GM19468 (cell line): ENCODE data around the gene NUP133.
"Not testable (repeated sequence)": the region's sequence is repeated elsewhere in the genome, so short reads cannot be mapped to it uniquely, and the experiment has no call there.

ENCODE experiments used
- ATAC-seq: cut with Tn5 transposase; IDR thresholded peaks from one replicate; pipeline ENCODE4 v1.9.1; 2021; ENCODE audit warnings: mild to moderate bottlenecking, moderate library complexity, moderate number of reproducible peaks; ENCODE audit not compliant: unreplicated experiment; ENCODE audit errors: extremely low read depth

The NUP133 gene

GRCh38 chr1:229425564-229426159 is 82.5 kb downstream of the NUP133 start:
- no peak for ATAC-seq

- ATAC-seq, result no peak
Measured at GRCh38 chr1:229420765-229421164, 87.4 kb downstream of the NUP133 start.

DNA sequence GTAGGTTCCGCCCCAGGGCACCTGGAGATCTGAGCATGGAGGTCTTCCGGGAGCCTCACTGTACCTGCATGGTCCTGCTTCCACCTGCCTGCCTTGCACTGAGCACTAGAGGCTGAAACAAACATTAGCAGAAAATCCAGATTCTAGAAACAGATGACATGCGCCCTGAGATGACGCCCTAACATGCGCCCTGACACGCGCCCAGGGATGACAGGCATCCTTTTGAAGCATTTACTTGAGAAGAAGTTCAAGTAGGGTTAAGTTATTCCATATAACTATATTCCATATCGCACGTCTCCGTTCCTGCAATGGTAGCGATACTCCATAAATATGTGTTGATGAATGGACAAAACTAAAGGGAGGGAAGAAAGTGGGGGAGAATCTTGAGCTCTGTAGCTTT is 87.9 kb downstream of the NUP133 start:
- no peak for ATAC-seq

DNA sequence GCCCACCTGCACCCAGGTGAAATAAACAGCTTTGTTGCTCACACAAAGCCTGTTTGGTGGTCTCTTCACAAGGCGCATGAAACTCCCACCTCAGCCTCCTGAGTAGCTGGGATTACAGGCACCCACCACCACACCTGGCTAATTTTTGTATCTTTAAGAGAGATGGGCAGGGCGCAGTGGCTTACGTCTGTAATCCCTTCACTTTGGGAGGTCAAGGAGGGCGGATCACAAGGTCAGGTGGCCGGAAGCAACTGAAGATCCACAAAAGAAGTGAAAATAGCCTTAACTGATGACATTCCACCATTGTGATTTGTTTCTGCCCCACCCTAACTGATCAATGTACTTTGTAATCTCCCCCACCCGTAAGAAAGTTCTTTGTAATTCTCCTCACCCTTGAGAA is 89.6 kb downstream of the NUP133 start:
- not testable (repeated sequence) for ATAC-seq

- not testable (repeated sequence) for ATAC-seq
Measured at GRCh38 chr1:229412810-229413209, 95.3 kb downstream of the NUP133 start.

DNA sequence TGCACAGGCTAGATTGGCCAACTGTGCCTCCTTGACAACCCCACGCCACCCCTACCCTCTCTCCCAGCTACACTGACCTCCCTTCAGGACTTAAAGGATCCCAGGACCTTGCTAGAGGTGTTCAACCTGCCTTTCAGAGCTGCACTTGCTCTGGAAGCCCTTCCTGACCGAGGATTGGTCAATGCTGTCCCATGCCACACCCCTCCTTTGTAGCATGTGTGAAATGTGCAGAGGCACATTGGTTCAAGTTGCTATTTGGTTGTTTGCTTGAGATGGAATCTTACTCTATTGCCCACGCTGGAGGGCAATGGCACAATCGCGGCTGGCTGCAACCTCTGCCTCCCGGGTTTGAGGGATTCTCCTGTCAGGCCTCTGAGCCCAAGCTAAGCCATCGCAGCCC is 96.1 kb downstream of the NUP133 start:
- no peak for ATAC-seq

DNA sequence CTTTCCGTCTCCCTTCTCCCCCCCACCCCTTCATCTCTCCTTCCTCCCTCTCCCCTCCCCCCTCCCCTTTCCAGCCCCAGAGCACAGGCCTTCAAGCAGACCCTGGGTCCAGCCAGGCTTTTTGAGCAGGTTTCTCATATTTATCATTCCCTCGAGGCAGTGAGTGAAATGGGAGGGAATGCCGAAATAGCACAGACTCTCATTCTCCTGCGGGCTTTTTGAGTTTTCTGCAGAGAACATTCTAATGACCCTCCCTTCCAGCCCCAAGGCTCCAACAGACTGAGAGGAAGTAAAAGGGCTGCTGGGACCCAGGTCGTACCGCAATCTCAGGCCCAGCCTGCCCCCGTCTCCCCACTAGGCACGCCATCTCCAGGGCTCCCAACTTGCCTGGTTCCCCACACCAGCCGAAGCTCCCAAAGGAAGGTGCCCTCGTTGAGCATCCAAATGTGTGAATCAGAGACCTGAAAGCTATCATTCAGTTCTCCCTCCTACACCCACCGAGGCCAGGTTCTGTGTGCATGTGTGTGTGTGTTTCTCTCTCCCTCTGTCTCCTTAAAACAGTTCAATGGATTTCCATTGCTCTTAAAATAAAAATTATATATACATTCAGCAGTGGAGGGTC is 96.6 kb downstream of the NUP133 start:
- ATAC-seq, result no peak

- ATAC-seq, result no peak
Measured at GRCh38 chr1:229410692-229411433, 97.3 kb downstream of the NUP133 start.

- no peak for ATAC-seq
Measured at GRCh38 chr1:229410370-229410691, 97.8 kb downstream of the NUP133 start.

GRCh38 chr1:229409616-229410369 is 98.3 kb downstream of the NUP133 start:
- no peak for ATAC-seq

- no peak for ATAC-seq
Measured at GRCh38 chr1:229408458-229409037, 99.6 kb downstream of the NUP133 start.

DNA sequence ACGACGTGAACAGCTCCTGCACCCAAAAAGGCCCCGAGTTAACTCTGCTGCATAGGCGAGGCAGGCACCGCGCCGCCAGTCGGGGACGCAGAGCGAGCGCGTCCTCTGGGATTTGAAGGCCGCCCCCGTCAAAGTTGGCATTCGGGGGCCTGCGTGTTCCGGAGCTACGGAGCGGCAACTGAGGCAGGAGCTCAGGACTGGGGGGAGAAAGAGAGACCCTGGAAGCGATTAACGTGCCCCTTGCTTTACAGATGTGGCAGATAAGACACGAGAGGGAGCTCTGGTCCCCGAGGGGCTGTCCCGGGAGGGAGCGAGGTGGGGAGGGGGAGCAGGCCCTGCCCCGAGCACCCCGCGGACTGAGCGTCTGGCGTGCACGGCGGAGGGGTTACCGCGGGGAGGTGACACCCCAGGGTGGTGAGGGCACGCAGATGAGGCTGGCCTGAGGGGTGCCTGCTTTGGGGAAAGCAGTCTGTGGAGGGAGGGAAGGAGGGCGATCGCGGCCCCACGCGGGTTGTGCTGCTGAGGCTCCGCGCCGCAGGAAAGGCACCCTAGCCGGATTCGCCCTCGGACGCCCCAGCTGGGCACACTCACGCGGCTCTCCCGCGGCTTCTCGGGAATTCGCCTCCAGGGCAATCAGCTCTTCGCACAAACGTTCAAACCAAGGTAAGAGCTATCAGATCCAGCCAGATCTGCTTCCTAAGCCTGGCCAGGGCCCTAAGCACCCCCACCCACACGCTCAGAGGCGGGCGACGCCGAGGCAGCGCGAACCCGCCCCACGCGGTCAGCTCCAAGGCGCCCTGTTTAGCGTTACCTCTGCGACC is 100.7 kb downstream of the NUP133 start:
- ATAC-seq, result no peak

DNA sequence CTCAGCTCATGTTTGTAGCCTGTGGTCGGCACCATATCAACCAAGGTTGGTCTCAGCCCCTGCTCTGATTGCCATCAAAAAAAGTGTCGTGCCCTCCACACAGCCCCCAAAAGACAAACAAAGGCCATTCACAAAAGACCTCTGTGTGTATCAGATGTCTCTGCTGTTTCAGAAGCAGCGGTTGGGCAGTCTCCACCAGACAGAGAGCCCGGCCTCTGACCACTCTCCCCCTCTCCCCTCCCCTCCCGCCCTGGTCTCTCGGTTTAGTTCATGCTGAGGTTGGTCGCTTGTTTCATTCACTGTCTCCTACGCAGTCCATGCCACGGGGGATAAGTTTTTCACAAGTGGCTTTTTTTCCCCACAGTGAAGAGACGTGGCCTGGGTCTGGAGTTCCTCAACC is 101.3 kb downstream of the NUP133 start:
- ATAC-seq, result no peak

DNA sequence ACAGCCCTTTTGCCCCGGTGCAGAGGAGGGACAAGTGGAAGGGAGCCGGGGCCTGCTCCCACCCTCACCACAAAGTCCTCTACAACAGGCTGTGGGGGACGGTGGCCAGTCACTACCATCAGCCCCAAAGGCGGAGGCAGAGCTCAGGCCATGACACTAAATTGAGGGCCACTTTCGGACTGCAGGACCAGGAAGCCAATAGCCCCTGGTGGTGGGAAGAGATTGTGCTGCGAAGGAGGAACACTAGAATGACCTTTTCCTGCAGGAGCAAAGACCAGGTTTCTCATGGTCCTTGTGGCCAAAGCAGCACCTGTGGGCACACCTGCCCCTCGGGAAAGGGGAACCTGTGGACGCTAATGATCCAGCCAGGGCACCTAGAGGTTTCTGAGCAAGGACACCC is 104.6 kb downstream of the NUP133 start:
- no peak for ATAC-seq

- ATAC-seq, result no peak
Measured at GRCh38 chr1:229402993-229403392, 105.1 kb downstream of the NUP133 start.

DNA sequence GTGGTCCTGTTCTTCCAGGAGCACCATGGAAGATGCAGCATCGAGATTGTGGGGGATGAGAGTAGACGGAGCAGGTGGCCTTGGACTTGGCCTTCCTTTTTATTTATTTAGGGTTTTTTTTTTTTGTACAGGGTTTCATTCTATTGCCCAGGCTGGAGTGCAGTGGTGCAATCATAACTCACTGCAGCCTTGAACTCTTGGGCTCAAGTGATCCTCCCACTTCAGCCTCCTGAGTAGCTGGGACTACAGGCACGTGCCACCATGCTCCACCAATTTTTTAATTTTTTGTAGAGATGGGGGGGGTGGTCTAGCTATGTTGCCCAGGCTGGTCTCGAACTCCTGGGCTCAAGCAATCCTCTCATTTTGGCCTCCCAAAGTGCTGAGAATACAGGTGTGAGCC is 105.8 kb downstream of the NUP133 start:
- not testable (repeated sequence) for ATAC-seq

- no peak for ATAC-seq
Measured at GRCh38 chr1:229397762-229398161, 110.4 kb downstream of the NUP133 start.

GRCh38 chr1:229396585-229397206 is 111.4 kb downstream of the NUP133 start:
- ATAC-seq, result no peak

GRCh38 chr1:229394517-229394916 is 113.6 kb downstream of the NUP133 start:
- not testable (repeated sequence) for ATAC-seq
